Omental fat pad (tissue), 4 donors: ENCODE measurements around the gene AP1G2. TPM values are rescaled to one million over a fixed set of nuclear protein-coding genes. Genes with fewer than 3 reads are reported as not detected.

Source experiments
- ATAC-seq: fragments of 150-250 bp; one replicate; pipeline ENCODE4 v1.9.1; 2016; ENCODE audit warnings: mild to moderate bottlenecking, moderate library complexity; ENCODE audit not compliant: low FRiP score
- DNase-seq: peaks from one replicate; pipeline ENCODE4 v3.0.0-alpha.2; 2019; ENCODE audit warnings: low spot score
- total RNA-seq, 4 donors: library from RNA; depleted of rRNA; stranded (reverse); fragments of >200 nt; gene quantifications; one replicate each; pipeline ENCODE4 v1.1.0, GENCODE V29; 2016
- TF ChIP-seq, protein P1 (sequence below), 3 donors: fragments of 450-650 bp; IDR thresholded peaks; one replicate each; pipeline ENCODE4 v1.5.1; 2016 to 2017; ENCODE audit warnings: antibody characterized with exemption in 3 of 3, mild to moderate bottlenecking in 3 of 3, moderate library complexity in 2 of 3

The AP1G2 gene
- total RNA-seq, 4 donors from 2014 or later: 49.5 to 72.9 (median 58.0) TPM

GRCh38 chr14:23564181-23564812, 3.3 kb downstream of the AP1G2 start:
- TF ChIP-seq, protein P1, sequence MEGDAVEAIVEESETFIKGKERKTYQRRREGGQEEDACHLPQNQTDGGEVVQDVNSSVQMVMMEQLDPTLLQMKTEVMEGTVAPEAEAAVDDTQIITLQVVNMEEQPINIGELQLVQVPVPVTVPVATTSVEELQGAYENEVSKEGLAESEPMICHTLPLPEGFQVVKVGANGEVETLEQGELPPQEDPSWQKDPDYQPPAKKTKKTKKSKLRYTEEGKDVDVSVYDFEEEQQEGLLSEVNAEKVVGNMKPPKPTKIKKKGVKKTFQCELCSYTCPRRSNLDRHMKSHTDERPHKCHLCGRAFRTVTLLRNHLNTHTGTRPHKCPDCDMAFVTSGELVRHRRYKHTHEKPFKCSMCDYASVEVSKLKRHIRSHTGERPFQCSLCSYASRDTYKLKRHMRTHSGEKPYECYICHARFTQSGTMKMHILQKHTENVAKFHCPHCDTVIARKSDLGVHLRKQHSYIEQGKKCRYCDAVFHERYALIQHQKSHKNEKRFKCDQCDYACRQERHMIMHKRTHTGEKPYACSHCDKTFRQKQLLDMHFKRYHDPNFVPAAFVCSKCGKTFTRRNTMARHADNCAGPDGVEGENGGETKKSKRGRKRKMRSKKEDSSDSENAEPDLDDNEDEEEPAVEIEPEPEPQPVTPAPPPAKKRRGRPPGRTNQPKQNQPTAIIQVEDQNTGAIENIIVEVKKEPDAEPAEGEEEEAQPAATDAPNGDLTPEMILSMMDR (IDR thresholded peaks at IDR 0.05): no peak
- ATAC-seq (no peak), DNase-seq (no peak)

- DNase-seq (no peak), ATAC-seq (no peak)
- TF ChIP-seq, protein P1 (IDR thresholded peaks at IDR 0.05): no peak
Observed at GRCh38 chr14:23563473-23564180, 4.0 kb downstream of the AP1G2 start.

GRCh38 chr14:23562822-23563472, 4.6 kb downstream of the AP1G2 start:
- DNase-seq (peak; percentile 44), ATAC-seq (no peak)
- TF ChIP-seq, protein P1 (IDR thresholded peaks at IDR 0.05): peak in 2 of 3 donors; percentile 17 to 83

GRCh38 chr14:23561873-23562821, 5.4 kb downstream of the AP1G2 start:
- TF ChIP-seq, protein P1 (IDR thresholded peaks at IDR 0.05): no peak
- DNase-seq (no peak), ATAC-seq (no peak)

DNA sequence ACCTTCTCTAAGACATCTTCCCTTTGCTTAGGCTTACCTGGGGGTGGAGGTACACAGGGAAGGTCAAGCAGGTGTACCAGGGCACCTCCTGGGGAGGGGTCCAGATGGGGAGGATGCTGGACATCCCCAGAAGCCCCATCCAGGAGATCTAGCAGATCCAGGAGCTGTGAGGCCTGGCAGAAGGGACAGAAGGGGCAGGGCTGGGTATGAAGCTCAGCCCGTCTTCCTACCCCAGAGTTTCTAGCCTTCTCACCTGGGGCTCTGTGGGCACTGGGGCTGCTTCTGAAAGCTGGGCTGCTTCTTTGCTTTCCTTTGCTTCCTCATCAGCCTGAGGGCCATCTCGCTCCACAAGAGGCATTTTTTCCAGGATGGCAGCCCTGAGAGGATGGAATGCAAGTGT, 6.3 kb downstream of the AP1G2 start:
- TF ChIP-seq, protein P1 (IDR thresholded peaks at IDR 0.05): no peak
- no peak for DNase-seq
- ATAC-seq: no peak

- ATAC-seq (no peak), DNase-seq (no peak)
- TF ChIP-seq, protein P1 (IDR thresholded peaks at IDR 0.05): no peak
Observed at GRCh38 chr14:23559926-23560520, 7.6 kb downstream of the AP1G2 start.
